Activated CD8-positive, alpha-beta T cell treated with anti-CD3 and anti-CD28 coated beads for 36 hours (primary cell): ENCODE measurements around the gene GIPC3. TPM values are rescaled to one million over a fixed set of nuclear protein-coding genes. Genes with fewer than 3 reads are reported as not detected.

Source experiments
- ATAC-seq: fragments of 200-7000 bp; cut with Tn5 transposase; one replicate; pipeline ENCODE4 v1.10.0; 2021; ENCODE audit warnings: mild to moderate bottlenecking, moderate library complexity
- CTCF ChIA-PET: fragments of 350-600 bp; sonication (Branson Sonifier 250); formaldehyde crosslinking; loops from one replicate; lab custom pipeline; 2021; ENCODE audit warnings: antibody characterized with exemption; lab: Charles Lee
- POLR2A ChIA-PET: fragments of 350-600 bp; sonication (Branson Sonifier 250); formaldehyde crosslinking; loops from one replicate; lab custom pipeline; 2021; ENCODE audit warnings: antibody characterized with exemption; lab: Charles Lee
- DNase-seq: peaks from one replicate; pipeline ENCODE4 v3.0.0-alpha.2; 2020
- H3K27ac Mint-ChIP-seq: one replicate; pipeline ENCODE4 v1.8.0; 2021; ENCODE audit warnings: mild to moderate bottlenecking, mixed read lengths
- H3K27me3 Mint-ChIP-seq: one replicate; pipeline ENCODE4 v1.8.0; 2021; ENCODE audit warnings: mixed read lengths
- H3K36me3 Mint-ChIP-seq: one replicate; pipeline ENCODE4 v1.8.0; 2021; ENCODE audit warnings: low read depth, mixed read lengths
- H3K4me1 Mint-ChIP-seq: one replicate; pipeline ENCODE4 v1.8.0; 2021; ENCODE audit warnings: low read depth, mixed read lengths
- H3K4me3 Mint-ChIP-seq: one replicate; pipeline ENCODE4 v1.8.0; 2021; ENCODE audit warnings: mild to moderate bottlenecking, moderate library complexity, mixed read lengths
- H3K9me3 Mint-ChIP-seq: one replicate; pipeline ENCODE4 v1.8.0; 2021; ENCODE audit warnings: mixed read lengths
- CTCF ChIP-seq: fragments of 200-600 bp; IDR thresholded peaks from one replicate; pipeline ENCODE4 v1.8.0; 2022; ENCODE audit warnings: antibody characterized with exemption, mild to moderate bottlenecking
- intact Hi-C: fragments of 100-400 bp; cut with micrococcal nuclease; formaldehyde crosslinking; loops from one replicate; pipeline ENCODE4 v1.10.0; 2022
- total RNA-seq, 2 experiments: library from RNA; stranded (reverse); gene quantifications; one replicate each; pipeline ENCODE4 v1.2.3, GENCODE V29; 2021

GIPC3 gene
- total RNA-seq, 2 experiments from 2014 or later: 0.09 to 0.14 TPM

- intact Hi-C loops: no loop called here
- Mint-ChIP-seq H3K9me3 (no peaks in the 10 kb centered on the region), H3K4me1 (no peaks in the 10 kb centered on the region), H3K27me3 (no peaks in the 10 kb centered on the region), H3K27ac (no peak overlapping the region), H3K4me3 (no peak overlapping the region), H3K36me3 (no peaks in the 10 kb centered on the region)
- TF ChIP-seq CTCF: no peak
- ATAC-seq (no peak), DNase-seq (no peak)
- ChIA-PET POLR2A (no interaction called here), CTCF (no interaction called here)
Measured at GRCh38 chr19:3632739-3633558, 47.7 kb downstream of the GIPC3 start.

- intact Hi-C loops: no loop called here
- no peak for ATAC-seq
- H3K9me3 Mint-ChIP-seq: no peaks in the 10 kb centered on the region
- no peaks in the 10 kb centered on the region for H3K27me3 Mint-ChIP-seq
- CTCF ChIA-PET: no interaction called here
- peaks cover 2% of the 10 kb centered on the region for H3K4me1 Mint-ChIP-seq
- DNase-seq: no peak
- H3K4me3 Mint-ChIP-seq: no peak overlapping the region
- H3K27ac Mint-ChIP-seq: no peak overlapping the region
- POLR2A ChIA-PET: no interaction called here
- TF ChIP-seq CTCF: no peak
- H3K36me3 Mint-ChIP-seq: no peaks in the 10 kb centered on the region
Measured at GRCh38 chr19:3633559-3633988, 48.3 kb downstream of the GIPC3 start.

GRCh38 chr19:3634496-3635045 lies 49.3 kb downstream of the GIPC3 start:
- ChIA-PET POLR2A (no interaction called here), CTCF (no interaction called here)
- intact Hi-C loops: no loop called here
- no peak for TF ChIP-seq CTCF
- Mint-ChIP-seq H3K4me1 (peaks cover 2% of the 10 kb centered on the region), H3K9me3 (no peaks in the 10 kb centered on the region), H3K27me3 (no peaks in the 10 kb centered on the region), H3K27ac (no peak overlapping the region), H3K4me3 (no peak overlapping the region), H3K36me3 (no peaks in the 10 kb centered on the region)
- DNase-seq: no peak
- ATAC-seq: no peak

GRCh38 chr19:3636506-3636905 lies 51.2 kb downstream of the GIPC3 start:
- Mint-ChIP-seq H3K9me3 (no peaks in the 10 kb centered on the region), H3K27ac (no peak overlapping the region), H3K36me3 (peaks cover 1% of the 10 kb centered on the region), H3K27me3 (no peaks in the 10 kb centered on the region), H3K4me1 (peaks cover 2% of the 10 kb centered on the region), H3K4me3 (no peak overlapping the region)
- ChIA-PET CTCF (no interaction called here), POLR2A (no interaction called here)
- ATAC-seq (no peak), DNase-seq (no peak)
- intact Hi-C loops: no loop called here
- no peak for TF ChIP-seq CTCF

- no peaks in the 10 kb centered on the region for H3K9me3 Mint-ChIP-seq
- POLR2A ChIA-PET: no interaction called here
- H3K36me3 Mint-ChIP-seq: peaks cover 1% of the 10 kb centered on the region
Measured at GRCh38 chr19:3636962-3637361, 51.7 kb downstream of the GIPC3 start.

More at GRCh38 chr19:3636962-3637361, 51.7 kb downstream of the GIPC3 start:
- no peak for DNase-seq
- Mint-ChIP-seq H3K27ac (no peak overlapping the region), H3K4me3 (no peak overlapping the region), H3K27me3 (no peaks in the 10 kb centered on the region), H3K4me1 (peaks cover 2% of the 10 kb centered on the region)
- CTCF ChIA-PET: no interaction called here
- no peak for TF ChIP-seq CTCF
- ATAC-seq: no peak
- intact Hi-C loops: no loop called here
